A549 treated with AZD9567 at 1 μM for 4 hours (cell line): ENCODE measurements around the gene FOXN1. TPM values are rescaled to one million over a fixed set of nuclear protein-coding genes. Genes with fewer than 3 reads are reported as not detected.

ENCODE experiments used
- total RNA-seq: library from RNA; stranded (reverse); fragments of 200-300 nt; extraction: Qiagen RNA extraction; gene quantifications from 5 replicates; pipeline ENCODE4 v1.2.3, GENCODE V29; 2022; ENCODE audit not compliant: insufficient read depth

The FOXN1 gene
- 0.03 TPM in 1 of 5 replicates, not detected in the others for total RNA-seq

GRCh38 chr17:28505986-28506665, at the start of gene FOXN1:
TSS of gene FOXN1 (plus strand) at chr17:28506348. CDS start at chr17:28523970, 17,622 bp downstream.

GRCh38 chr17:28473542-28473941, 32.6 kb upstream of the FOXN1 start, which contains the start of gene SLC13A2:
TSS of gene SLC13A2 (plus strand) at chr17:28473644. CDS start at chr17:28473713, 69 bp downstream.

GRCh38 chr17:28552176-28552999, 46.2 kb downstream of the FOXN1 start, which contains the start of gene UNC119:
TSS of gene UNC119 (minus strand) at chr17:28552624. CDS start at chr17:28552557, 67 bp downstream.

GRCh38 chr17:28571361-28572122, 65.4 kb downstream of the FOXN1 start, which contains the start of gene PIGS:
TSS of gene PIGS (minus strand) at chr17:28571524. CDS start at chr17:28571496, 28 bp downstream.

GRCh38 chr17:28576758-28577465, 70.8 kb downstream of the FOXN1 start, which contains the start of gene ALDOC:
TSS of gene ALDOC (minus strand) at chr17:28576895. CDS start at chr17:28575532, 1,363 bp downstream.

Other genes with a start within 250 kb of the FOXN1 start
- 42.3 to 51.1 TPM (median 47.2 TPM) in 5 replicates for gene TMEM97, start 187.1 kb upstream of the FOXN1 start, total RNA-seq
- gene IFT20, start 170.9 kb upstream of the FOXN1 start, total RNA-seq, result 41.1 to 61.7 TPM (median 52.7 TPM) in 5 replicates
- 41.6 to 53.0 TPM (median 46.8 TPM) in 5 replicates for gene TNFAIP1, start 170.6 kb upstream of the FOXN1 start, total RNA-seq
- 146 to 165 TPM (median 162 TPM) in 5 replicates for gene POLDIP2, start 148.8 kb upstream of the FOXN1 start, total RNA-seq
- not detected in 5 replicates for gene SEBOX, start 141.1 kb upstream of the FOXN1 start, total RNA-seq
- gene VTN, start 136.0 kb upstream of the FOXN1 start, total RNA-seq, result 12.7 to 19.7 TPM (median 18.9 TPM) in 5 replicates
- gene SARM1, start 134.7 kb upstream of the FOXN1 start, total RNA-seq, result 3.9 to 7.0 TPM (median 5.4 TPM) in 5 replicates
- gene SLC46A1, start 100.1 kb upstream of the FOXN1 start, total RNA-seq, result 18.4 to 20.5 TPM (median 20.2 TPM) in 5 replicates
- 0.05 to 0.14 TPM (median 0.09 TPM) in 4 of 5 replicates, not detected in the other for gene SLC13A2, start 32.7 kb upstream of the FOXN1 start, total RNA-seq
- gene UNC119, start 46.3 kb downstream of the FOXN1 start, total RNA-seq, result 27.2 to 39.1 TPM (median 33.2 TPM) in 5 replicates
- gene PIGS, start 65.2 kb downstream of the FOXN1 start, total RNA-seq, result 46.8 to 62.9 TPM (median 60.3 TPM) in 5 replicates
- gene ALDOC, start 70.5 kb downstream of the FOXN1 start, total RNA-seq, result 2.1 to 2.7 TPM (median 2.5 TPM) in 5 replicates
- 69.9 to 80.7 TPM (median 71.9 TPM) in 5 replicates for gene SPAG5, start 92.7 kb downstream of the FOXN1 start, total RNA-seq
- 1.1 to 4.9 TPM (median 4.1 TPM) in 5 replicates for gene RSKR, start 107.8 kb downstream of the FOXN1 start, total RNA-seq
- 46.5 to 62.0 TPM (median 59.7 TPM) in 5 replicates for gene BLTP2, start 138.8 kb downstream of the FOXN1 start, total RNA-seq
- gene SDF2, start 155.6 kb downstream of the FOXN1 start, total RNA-seq, result 83.7 to 94.3 TPM (median 89.3 TPM) in 5 replicates
- 66.6 to 77.0 TPM (median 73.8 TPM) in 5 replicates for gene SUPT6H, start 155.9 kb downstream of the FOXN1 start, total RNA-seq
- 1.2 to 1.7 TPM (median 1.5 TPM) in 4 of 5 replicates, not detected in the other for gene PROCA1, start 205.5 kb downstream of the FOXN1 start, total RNA-seq
- gene RAB34, start 211.5 kb downstream of the FOXN1 start, total RNA-seq, result 212 to 240 TPM (median 228 TPM) in 5 replicates
- gene RPL23A, start 213.6 kb downstream of the FOXN1 start, total RNA-seq, result 2,109 to 2,400 TPM (median 2,196 TPM) in 5 replicates
- 23.6 to 50.7 TPM (median 44.7 TPM) in 5 replicates for gene TLCD1, start 219.9 kb downstream of the FOXN1 start, total RNA-seq
- 4.0 to 4.9 TPM (median 4.6 TPM) in 5 replicates for gene NEK8, start 222.4 kb downstream of the FOXN1 start, total RNA-seq
- 40.7 to 94.4 TPM (median 89.2 TPM) in 5 replicates for gene TRAF4, start 237.7 kb downstream of the FOXN1 start, total RNA-seq